Activated CD8-positive, alpha-beta memory T cell treated with anti-CD3 and anti-CD28 coated beads for 36 hours (primary cell): ENCODE data around the gene LLGL1. TPM values are rescaled to one million over a fixed set of nuclear protein-coding genes. Genes with fewer than 3 reads are reported as not detected.

Experiments used
- CTCF ChIA-PET: fragments of 350-600 bp; sonication (Branson Sonifier 250); formaldehyde crosslinking; loops from one replicate; lab custom pipeline; 2021; ENCODE audit warnings: antibody characterized with exemption; lab: Charles Lee
- POLR2A ChIA-PET: fragments of 350-600 bp; sonication (Branson Sonifier 250); formaldehyde crosslinking; loops from one replicate; lab custom pipeline; 2021; ENCODE audit warnings: antibody characterized with exemption; lab: Charles Lee
- total RNA-seq, 2 experiments: library from RNA; stranded (reverse); gene quantifications; one replicate each; pipeline ENCODE4 v1.2.3, GENCODE V29; 2021

The LLGL1 gene
- total RNA-seq, 2 experiments from 2014 or later, result 23.6 to 24.9 TPM

GRCh38 chr17:18256776-18257175 is 31.3 kb downstream of the LLGL1 start:
- CTCF ChIA-PET, result interaction anchor here (0.8 to 1.2 kb wide), 2 partner anchors 8 to 12 kb away, joined by 3 read pairs; no protein-coding TSS in a partner anchor
- POLR2A ChIA-PET, result no interaction called here

GRCh38 chr17:18257268-18257981 is 32.0 kb downstream of the LLGL1 start:
- ChIA-PET POLR2A (no interaction called here), CTCF (interaction anchor here (0.8 to 1.2 kb wide), 2 partner anchors 9 to 11 kb away, joined by 3 read pairs; no protein-coding TSS in a partner anchor)

GRCh38 chr17:18257982-18258355 is 32.5 kb downstream of the LLGL1 start:
- CTCF ChIA-PET, result no interaction called here
- POLR2A ChIA-PET, result no interaction called here

- ChIA-PET CTCF (interaction anchor here (1.1 kb wide), 1 partner anchor 10 kb away, joined by 4 read pairs; no protein-coding TSS in a partner anchor), POLR2A (interaction anchor here (0.7 kb wide), 2 partner anchors 56 to 635 kb away, joined by 3 to 4 read pairs; partner anchors contain the start of gene TOP3A)
These were observed 33.1 kb downstream of the LLGL1 start, which contains the start of gene FLII for GRCh38 chr17:18258356-18259038. Gene FLII (minus strand): TSS chr17:18258738. CDS start chr17:18258690, 48 bp downstream.

GRCh38 chr17:18259621-18260331 is 34.3 kb downstream of the LLGL1 start:
- CTCF ChIA-PET, result interaction anchor here (0.6 to 1.1 kb wide), 2 partner anchors 11 to 483 kb away, joined by 3 to 4 read pairs; no protein-coding TSS in a partner anchor
- POLR2A ChIA-PET, result interaction anchor here (0.5 to 1.3 kb wide), 2 partner anchors 24 to 763 kb away, joined by 4 to 5 read pairs; partner anchors contain the start of gene RASD1

GRCh38 chr17:18260332-18261145 is 35.1 kb downstream of the LLGL1 start, which contains the start of gene MIEF2:
Gene MIEF2 (plus strand): TSS chr17:18260662. CDS start chr17:18262721, 2,059 bp downstream.
- ChIA-PET CTCF (interaction anchor here (0.6 to 0.9 kb wide), 2 partner anchors 43 to 484 kb away, joined by 3 read pairs; no protein-coding TSS in a partner anchor), POLR2A (interaction anchor here (1.3 kb wide), 1 partner anchor 25 kb away, joined by 5 read pairs; no protein-coding TSS in a partner anchor)

- ChIA-PET CTCF (interaction anchor here (0.9 kb wide), 1 partner anchor 44 kb away, joined by 3 read pairs; no protein-coding TSS in a partner anchor), POLR2A (interaction anchor here (1.3 kb wide), 1 partner anchor 25 kb away, joined by 5 read pairs; no protein-coding TSS in a partner anchor)
These were observed 35.7 kb downstream of the LLGL1 start for GRCh38 chr17:18261146-18261515.

- POLR2A ChIA-PET, result no interaction called here
- CTCF ChIA-PET, result interaction anchor here (0.9 kb wide), 1 partner anchor 44 kb away, joined by 3 read pairs; no protein-coding TSS in a partner anchor
These were observed 36.2 kb downstream of the LLGL1 start for GRCh38 chr17:18261659-18262058.

- CTCF ChIA-PET, result interaction anchor here (1.2 kb wide), 1 partner anchor 14 kb away, joined by 3 read pairs; no protein-coding TSS in a partner anchor
- POLR2A ChIA-PET, result no interaction called here
These were observed 36.7 kb downstream of the LLGL1 start for GRCh38 chr17:18262111-18262510.

- POLR2A ChIA-PET, result no interaction called here
- CTCF ChIA-PET, result interaction anchor here (1.2 kb wide), 1 partner anchor 14 kb away, joined by 3 read pairs; no protein-coding TSS in a partner anchor
These were observed 37.2 kb downstream of the LLGL1 start for GRCh38 chr17:18262641-18263040.

GRCh38 chr17:18263885-18264682 is 38.6 kb downstream of the LLGL1 start:
- ChIA-PET POLR2A (interaction anchor here (0.5 kb wide), 1 partner anchor 44 kb away, joined by 12 read pairs; no protein-coding TSS in a partner anchor), CTCF (interaction anchor here (0.6 to 1.1 kb wide), 2 partner anchors 15 to 70 kb away, joined by 3 read pairs; no protein-coding TSS in a partner anchor)

- CTCF ChIA-PET, result interaction anchor here (1.2 kb wide), 1 partner anchor 19 kb away, joined by 6 read pairs; no protein-coding TSS in a partner anchor
- POLR2A ChIA-PET, result interaction anchor here (0.6 kb wide), 1 partner anchor 74 kb away, joined by 3 read pairs; no protein-coding TSS in a partner anchor
These were observed 41.9 kb downstream of the LLGL1 start for GRCh38 chr17:18267366-18267765.

GRCh38 chr17:18267927-18268711 is 42.7 kb downstream of the LLGL1 start:
- ChIA-PET CTCF (interaction anchor here (1.2 kb wide), 1 partner anchor 20 kb away, joined by 6 read pairs; no protein-coding TSS in a partner anchor), POLR2A (interaction anchor here (0.6 to 0.8 kb wide), 3 partner anchors 14 to 1015 kb away, joined by 3 read pairs; no protein-coding TSS in a partner anchor)

GRCh38 chr17:18270046-18270931 is 44.9 kb downstream of the LLGL1 start:
- ChIA-PET POLR2A (no interaction called here), CTCF (interaction anchor here (1.2 kb wide), 1 partner anchor 23 kb away, joined by 3 read pairs; no protein-coding TSS in a partner anchor)

GRCh38 chr17:18277076-18277475 is 51.6 kb downstream of the LLGL1 start:
- ChIA-PET POLR2A (interaction anchor here (0.6 kb wide), 1 partner anchor 60 kb away, joined by 4 read pairs; no protein-coding TSS in a partner anchor), CTCF (no interaction called here)
